ENCODE data around the gene TRPV4.

The TRPV4 gene

DNA sequence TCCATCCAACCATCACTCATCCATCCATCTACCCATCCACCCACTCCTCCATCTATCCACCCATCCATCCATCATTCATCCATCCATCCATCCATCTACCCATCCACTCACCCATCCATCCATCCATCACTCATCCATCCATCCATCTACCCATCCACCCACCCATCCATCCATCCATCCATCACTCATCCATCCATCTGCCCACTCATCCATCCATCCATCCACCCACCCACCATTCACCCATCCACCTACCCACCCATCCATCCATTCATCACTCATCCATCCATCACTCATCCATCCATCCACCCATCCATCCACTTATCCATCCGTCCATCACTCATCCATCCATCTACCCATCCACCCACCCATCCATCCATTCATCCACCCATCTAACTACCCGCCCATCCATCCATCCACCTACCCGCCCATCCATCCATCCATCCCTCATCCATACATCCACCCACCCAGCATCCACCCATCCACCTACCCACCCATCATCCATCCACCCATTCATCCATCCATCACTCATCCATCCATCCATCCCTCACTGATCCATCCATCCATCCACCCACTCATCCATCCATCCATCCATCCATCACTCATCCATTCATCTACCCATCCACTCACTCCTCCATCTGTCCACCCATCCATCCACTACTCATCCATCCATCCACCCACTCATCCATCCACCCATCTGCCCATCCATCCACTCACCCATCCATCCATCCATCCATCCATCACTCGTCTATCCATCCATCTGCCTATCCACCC lies 24.1 kb downstream of the TRPV4 start:
- H3K9me3 Mint-ChIP-seq, result no peaks in the 10 kb centered on the region
- H3K27ac Mint-ChIP-seq, result no peak overlapping the region
- no peaks in the 10 kb centered on the region for H3K4me1 Mint-ChIP-seq
- H3K4me3 Mint-ChIP-seq, result no peak overlapping the region
- H3K36me3 Mint-ChIP-seq, result no peaks in the 10 kb centered on the region
- no peaks in the 10 kb centered on the region for H3K27me3 Mint-ChIP-seq

DNA sequence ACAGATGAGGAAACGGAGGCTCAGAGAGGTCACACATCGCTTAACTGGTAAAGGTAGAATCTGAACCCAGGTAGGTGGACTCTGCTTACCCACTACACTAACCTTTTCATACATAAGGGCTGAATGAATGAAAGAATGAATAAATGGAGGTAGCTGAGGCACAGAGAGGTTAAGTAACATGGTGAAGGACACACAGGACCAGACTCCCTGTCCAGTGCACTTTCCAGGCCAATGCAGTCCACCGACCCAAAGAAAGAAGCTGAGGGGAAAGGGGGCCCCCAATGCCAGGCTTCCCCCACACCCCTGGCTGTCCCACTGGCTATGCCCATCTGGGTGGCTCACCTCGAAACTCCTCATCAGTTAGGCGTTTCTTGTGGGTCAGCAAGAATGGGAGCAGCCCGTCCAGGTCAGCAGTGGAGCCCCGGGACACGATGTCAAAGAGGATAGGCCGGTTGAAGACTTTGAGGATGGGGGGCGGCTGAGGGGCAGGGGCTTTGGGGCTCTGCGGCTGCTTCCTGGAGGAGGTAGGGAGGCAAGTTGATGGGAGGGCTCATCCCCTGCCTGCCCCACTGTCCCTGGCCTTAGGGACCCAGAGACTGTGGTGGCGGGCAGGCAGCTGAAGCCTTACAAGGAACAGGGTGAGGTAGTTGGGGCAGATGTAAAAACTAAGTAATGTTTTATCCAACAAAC lies 25.1 kb downstream of the TRPV4 start:
- Mint-ChIP-seq H3K4me1 (no peaks in the 10 kb centered on the region), H3K9me3 (no peaks in the 10 kb centered on the region), H3K36me3 (no peaks in the 10 kb centered on the region), H3K4me3 (no peak overlapping the region), H3K27me3 (no peaks in the 10 kb centered on the region), H3K27ac (no peak overlapping the region)

DNA sequence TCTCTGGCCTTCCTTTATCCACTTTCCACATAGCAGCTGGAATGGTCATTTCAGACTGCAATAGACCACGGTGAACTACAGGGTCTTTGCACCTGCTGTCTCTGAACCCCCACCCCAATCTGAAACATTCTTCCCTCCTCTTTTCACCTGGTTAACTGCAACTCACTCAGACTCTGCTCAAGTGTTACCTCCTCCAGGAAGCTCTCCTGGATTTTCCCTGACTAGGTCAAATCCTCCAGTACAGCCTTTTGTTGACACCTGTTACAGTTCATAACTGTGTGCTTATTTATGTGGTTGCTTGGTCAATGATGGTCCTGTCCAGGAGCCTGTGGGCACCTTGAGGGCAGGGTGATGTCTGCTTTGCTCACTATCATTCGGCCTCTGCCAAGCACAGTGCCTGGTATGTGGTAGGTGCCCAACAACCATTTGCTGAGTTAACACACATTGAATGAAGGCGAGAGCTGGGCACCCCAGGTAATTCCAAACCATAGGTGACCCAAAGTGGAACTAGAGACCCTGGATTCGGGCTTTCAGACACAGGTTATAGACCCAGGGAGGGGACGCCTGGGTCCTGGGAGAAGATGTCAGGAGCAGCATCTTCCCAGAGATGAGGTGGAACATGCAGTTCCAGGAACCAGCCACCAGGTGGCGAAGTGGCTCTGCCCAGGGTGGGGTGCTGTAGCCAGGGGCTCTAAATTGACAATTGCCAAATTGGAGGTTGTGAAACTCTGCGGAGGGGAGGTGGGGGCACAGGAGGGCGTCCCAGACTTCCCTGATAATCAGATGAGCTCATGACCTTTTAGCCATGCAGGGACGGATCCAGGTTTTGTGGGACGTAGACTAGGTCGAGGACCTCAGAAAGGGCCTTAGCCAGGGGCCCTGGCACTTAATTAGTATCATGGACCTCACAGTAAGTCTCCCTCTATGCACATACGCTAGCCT lies 28.1 kb downstream of the TRPV4 start:
- no peaks in the 10 kb centered on the region for H3K27me3 Mint-ChIP-seq
- no peak overlapping the region for H3K4me3 Mint-ChIP-seq
- H3K9me3 Mint-ChIP-seq, result no peaks in the 10 kb centered on the region
- H3K36me3 Mint-ChIP-seq, result no peaks in the 10 kb centered on the region
- no peak overlapping the region for H3K27ac Mint-ChIP-seq
- no peaks in the 10 kb centered on the region for H3K4me1 Mint-ChIP-seq

DNA sequence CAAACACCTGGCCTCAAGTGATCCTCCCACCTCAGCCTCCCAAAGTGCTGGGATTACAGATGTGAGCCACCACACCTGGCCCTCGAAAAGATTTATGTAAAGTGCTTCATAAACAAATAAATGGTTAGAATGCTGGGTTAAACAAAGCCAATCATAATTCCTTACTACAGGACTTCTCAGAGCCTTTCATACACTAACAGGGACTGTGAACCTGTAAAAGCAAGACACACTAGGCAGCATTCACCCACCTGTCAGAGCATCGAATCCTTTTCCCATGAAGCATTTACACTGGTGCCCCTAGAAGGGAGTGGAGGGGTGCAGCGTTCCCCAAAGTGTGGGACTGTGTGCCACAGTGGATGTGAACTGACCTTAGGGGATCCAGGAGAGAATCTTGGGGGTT lies 29.5 kb downstream of the TRPV4 start:
- H3K27me3 Mint-ChIP-seq, result no peaks in the 10 kb centered on the region
- no peak overlapping the region for H3K4me3 Mint-ChIP-seq
- no peaks in the 10 kb centered on the region for H3K4me1 Mint-ChIP-seq
- no peak overlapping the region for H3K27ac Mint-ChIP-seq
- no peaks in the 10 kb centered on the region for H3K36me3 Mint-ChIP-seq
- H3K9me3 Mint-ChIP-seq, result no peaks in the 10 kb centered on the region

DNA sequence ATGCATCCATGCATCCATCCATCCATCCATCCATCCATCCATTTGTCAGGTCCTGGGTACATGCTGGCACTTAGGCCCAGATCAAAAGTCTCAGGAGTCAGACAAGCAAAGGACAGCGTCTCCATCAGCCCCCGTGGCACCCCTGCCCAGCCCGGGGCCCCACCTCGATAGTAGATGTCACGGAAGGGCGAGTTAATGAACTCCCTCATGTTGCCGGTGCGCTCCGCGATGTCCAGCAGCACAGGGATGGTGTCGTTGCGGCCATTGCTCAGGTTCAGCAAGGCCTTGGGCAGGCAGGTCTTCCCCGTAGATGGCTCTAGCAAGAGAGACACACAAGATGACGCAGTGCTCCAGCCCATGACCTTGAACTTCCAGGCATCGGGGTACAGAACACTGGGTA lies 30.4 kb downstream of the TRPV4 start:
- no peaks in the 10 kb centered on the region for H3K27me3 Mint-ChIP-seq
- H3K4me1 Mint-ChIP-seq, result no peaks in the 10 kb centered on the region
- H3K27ac Mint-ChIP-seq, result no peak overlapping the region
- H3K9me3 Mint-ChIP-seq, result no peaks in the 10 kb centered on the region
- H3K4me3 Mint-ChIP-seq, result no peak overlapping the region
- no peaks in the 10 kb centered on the region for H3K36me3 Mint-ChIP-seq

DNA sequence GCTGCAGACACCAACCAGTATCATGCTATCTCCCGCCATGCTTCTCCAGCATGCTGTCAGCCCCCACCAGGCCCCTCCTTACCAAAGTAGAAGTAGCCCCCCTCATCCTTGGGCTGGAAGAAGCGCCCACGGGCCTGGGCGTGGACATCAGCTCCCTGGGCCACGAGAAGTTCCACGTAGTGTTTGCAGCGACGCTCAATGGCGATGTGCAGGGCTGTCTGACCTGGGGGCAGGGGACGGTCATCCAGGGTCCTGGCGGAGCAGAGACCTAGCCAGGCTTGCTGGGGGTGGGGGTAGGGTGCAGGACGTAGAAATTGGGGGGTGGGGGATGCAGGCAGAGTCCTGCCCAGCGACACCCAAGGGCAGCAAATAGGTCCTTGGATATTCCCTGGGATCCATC lies 32.7 kb downstream of the TRPV4 start:
- no peaks in the 10 kb centered on the region for H3K4me1 Mint-ChIP-seq
- no peaks in the 10 kb centered on the region for H3K9me3 Mint-ChIP-seq
- no peaks in the 10 kb centered on the region for H3K36me3 Mint-ChIP-seq
- H3K27ac Mint-ChIP-seq, result no peak overlapping the region
- H3K4me3 Mint-ChIP-seq, result no peak overlapping the region
- peaks cover 1% of the 10 kb centered on the region for H3K27me3 Mint-ChIP-seq

DNA sequence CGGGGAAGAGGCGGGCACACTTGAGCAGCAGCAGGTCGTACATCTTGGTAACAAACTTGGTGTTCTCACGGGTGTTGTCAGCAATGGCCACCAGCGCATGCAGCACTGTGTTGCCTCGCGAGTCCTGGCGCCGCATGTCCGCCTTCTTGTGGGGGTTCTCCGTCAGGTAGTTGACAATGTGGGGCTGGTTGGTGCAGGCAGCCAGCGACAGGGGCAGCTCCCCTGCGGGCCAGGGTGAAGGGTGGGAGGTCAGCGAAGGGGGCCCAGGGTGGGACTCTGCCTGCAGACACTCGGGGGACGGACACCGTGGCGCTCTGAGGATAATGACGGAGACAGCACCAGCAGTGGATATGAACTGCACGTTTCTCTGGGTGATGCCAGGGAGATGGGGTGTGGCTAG lies 34.5 kb downstream of the TRPV4 start:
- no peak overlapping the region for H3K27ac Mint-ChIP-seq
- peaks cover 3% of the 10 kb centered on the region for H3K27me3 Mint-ChIP-seq
- H3K4me1 Mint-ChIP-seq, result no peaks in the 10 kb centered on the region
- H3K4me3 Mint-ChIP-seq, result no peak overlapping the region
- H3K36me3 Mint-ChIP-seq, result no peaks in the 10 kb centered on the region
- H3K9me3 Mint-ChIP-seq, result no peaks in the 10 kb centered on the region

DNA sequence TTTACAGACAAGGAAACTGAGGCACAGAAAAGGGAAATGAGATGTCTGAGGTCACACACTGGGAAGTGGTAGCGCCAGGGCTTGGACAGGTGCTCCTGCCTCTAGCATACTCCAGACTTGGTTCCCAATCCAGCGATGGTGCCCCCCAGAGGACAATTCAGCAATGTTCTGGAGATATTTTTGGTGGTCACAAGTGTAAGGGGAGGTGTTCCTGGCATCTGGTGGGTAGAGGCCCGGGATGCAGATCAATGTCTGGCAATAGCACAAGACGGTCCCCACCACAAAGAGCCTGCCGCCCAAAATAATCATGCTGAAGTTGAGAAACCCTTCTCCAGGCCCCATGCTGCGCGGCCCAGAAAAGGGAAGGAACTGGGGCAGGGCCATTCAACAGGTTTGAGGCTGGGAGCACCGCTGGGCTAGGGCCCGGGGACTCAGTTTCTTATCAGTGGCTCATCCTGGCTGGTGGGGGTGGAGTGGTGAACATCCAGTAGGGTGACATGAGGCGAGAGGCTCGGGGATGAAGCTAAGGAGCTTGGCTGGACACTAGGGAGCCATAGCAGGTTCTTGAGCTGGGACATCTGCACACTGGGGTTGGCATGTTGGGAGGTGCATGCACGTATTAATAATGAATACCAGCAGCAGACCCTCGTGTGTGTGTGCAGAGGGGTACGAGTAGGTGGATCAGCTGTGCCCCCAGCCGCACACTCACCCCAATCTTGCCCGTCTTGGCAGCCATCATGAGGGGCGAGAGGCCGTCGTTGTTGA lies 35.1 kb downstream of the TRPV4 start:
- Mint-ChIP-seq H3K36me3 (no peaks in the 10 kb centered on the region), H3K4me1 (no peaks in the 10 kb centered on the region), H3K9me3 (no peaks in the 10 kb centered on the region), H3K27me3 (peaks cover 3% of the 10 kb centered on the region), H3K4me3 (no peak overlapping the region), H3K27ac (no peak overlapping the region)

DNA sequence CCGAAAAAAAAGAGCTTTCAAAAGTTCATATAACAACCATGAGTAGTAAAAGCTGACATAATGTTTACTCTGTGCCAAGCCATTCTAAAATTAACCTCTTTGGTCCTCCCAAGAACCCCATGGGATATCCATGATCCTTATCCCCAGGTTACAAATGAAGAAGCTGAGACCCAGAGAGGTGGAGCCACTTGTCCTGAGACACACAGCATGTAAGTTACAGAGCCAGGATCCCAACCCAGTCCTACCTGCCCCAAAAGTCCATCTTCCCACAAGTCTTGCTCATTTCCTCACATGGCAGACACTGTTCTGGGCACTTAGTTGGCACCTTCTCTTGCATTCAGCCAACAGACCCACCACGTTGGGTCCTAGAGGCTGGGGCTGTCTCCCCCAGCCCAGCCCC lies 37.1 kb downstream of the TRPV4 start:
- peaks cover 4% of the 10 kb centered on the region for H3K27me3 Mint-ChIP-seq
- H3K9me3 Mint-ChIP-seq, result no peaks in the 10 kb centered on the region
- no peaks in the 10 kb centered on the region for H3K4me1 Mint-ChIP-seq
- H3K36me3 Mint-ChIP-seq, result no peaks in the 10 kb centered on the region
- no peak overlapping the region for H3K27ac Mint-ChIP-seq
- H3K4me3 Mint-ChIP-seq, result no peak overlapping the region

DNA sequence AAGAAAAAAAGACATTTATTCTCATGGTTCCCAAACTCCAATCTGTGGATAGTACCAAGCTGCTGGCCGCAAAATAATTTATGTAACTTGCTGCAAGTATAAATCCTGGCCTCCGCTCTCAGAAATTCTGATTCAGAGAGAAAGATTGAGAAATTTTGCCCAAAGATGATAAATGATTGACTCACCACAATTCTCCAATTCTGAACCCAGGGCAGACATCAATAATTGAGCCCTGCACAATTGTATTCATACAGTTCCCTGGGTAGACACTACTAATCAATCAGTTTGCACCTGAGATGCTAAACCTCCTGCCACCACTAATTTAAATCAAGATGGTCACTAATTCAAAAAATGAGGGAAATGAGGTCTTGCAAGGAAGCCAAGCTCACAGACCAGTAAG lies 38.2 kb downstream of the TRPV4 start:
- H3K4me1 Mint-ChIP-seq, result no peaks in the 10 kb centered on the region
- H3K9me3 Mint-ChIP-seq, result no peaks in the 10 kb centered on the region

DNA sequence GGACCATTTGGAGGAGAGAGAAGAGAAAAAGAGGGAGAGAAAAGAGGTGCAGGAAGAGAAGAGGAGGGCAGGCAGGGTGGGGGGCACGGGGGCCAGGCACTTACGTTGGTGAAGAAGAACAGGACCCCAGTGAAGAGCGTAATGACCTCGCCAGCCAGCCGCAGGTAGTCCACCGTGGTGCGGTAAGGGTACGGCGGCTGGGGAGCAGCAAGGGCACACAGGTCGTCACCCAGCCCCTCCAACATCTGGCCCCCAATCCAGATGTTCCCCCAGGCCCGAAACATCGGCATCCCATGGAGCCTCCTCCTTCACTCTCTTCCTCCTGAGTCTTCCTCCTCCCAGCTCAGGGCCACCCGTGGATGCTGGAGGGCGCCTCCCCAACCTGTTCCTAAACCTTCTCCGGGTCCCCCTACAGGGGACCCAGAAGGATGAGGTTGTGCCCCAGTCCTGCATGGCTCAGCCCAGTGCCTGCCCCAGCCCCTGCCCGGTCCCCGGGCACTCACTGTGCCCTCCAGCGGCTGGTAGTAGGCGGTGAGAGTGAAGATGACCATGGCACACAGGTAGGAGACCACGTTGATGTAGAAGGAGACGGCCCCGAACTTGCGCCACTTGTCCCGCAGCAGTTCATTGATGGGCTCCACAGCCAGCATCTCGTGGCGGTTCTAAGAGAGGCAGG lies 39.2 kb downstream of the TRPV4 start:
- Mint-ChIP-seq H3K27me3 (peaks cover 4% of the 10 kb centered on the region), H3K27ac (no peak overlapping the region), H3K36me3 (no peaks in the 10 kb centered on the region), H3K9me3 (no peaks in the 10 kb centered on the region), H3K4me1 (no peaks in the 10 kb centered on the region), H3K4me3 (no peak overlapping the region)

More for the DNA sequence above, 38.2 kb downstream of the TRPV4 start:
- no peak overlapping the region for H3K27ac Mint-ChIP-seq
- H3K36me3 Mint-ChIP-seq, result no peaks in the 10 kb centered on the region
- H3K27me3 Mint-ChIP-seq, result peaks cover 4% of the 10 kb centered on the region
- no peak overlapping the region for H3K4me3 Mint-ChIP-seq

DNA sequence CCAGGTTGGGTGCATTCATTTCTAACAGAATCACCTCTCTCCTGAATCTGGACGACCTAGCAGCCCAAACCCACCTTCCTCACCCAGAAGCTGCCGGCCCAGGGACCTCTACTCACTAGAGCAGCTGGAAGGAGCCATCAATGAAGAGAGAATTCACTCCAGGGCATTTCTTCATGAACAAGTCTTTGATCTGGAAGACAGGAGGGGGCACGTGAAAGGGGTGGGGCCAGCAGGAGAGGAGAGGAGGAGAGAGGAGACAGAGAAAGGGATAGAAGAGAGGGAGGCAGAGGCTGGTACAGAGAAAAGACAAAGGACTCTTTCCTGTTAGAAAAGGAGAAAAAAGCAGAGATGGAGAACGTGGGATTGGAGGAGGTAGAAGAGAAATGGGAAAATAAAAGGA lies 39.8 kb downstream of the TRPV4 start:
- peaks cover 4% of the 10 kb centered on the region for H3K27me3 Mint-ChIP-seq
- no peaks in the 10 kb centered on the region for H3K9me3 Mint-ChIP-seq
- no peak overlapping the region for H3K27ac Mint-ChIP-seq
- no peaks in the 10 kb centered on the region for H3K36me3 Mint-ChIP-seq
- H3K4me3 Mint-ChIP-seq, result no peak overlapping the region
- no peaks in the 10 kb centered on the region for H3K4me1 Mint-ChIP-seq

DNA sequence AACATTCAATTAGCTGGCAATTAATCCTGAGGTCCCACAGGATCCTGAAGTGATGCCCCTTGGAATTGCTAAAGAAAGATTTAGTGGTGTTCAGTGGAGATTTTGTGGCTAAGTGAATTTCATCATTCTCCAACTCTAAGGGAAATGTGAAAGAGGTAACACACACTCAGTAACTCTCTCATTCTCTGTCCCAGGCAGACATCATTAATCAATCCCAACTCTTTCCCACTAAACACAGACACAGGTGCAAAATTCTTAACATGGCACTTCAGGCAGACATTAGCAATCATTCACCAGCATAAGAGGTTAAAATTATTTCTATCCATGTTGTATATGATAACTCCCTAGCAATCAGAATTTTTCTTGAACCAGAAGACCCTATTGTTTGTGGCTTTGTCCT lies 40.2 kb downstream of the TRPV4 start:
- no peaks in the 10 kb centered on the region for H3K4me1 Mint-ChIP-seq
- peaks cover 4% of the 10 kb centered on the region for H3K27me3 Mint-ChIP-seq
- no peaks in the 10 kb centered on the region for H3K9me3 Mint-ChIP-seq
- no peak overlapping the region for H3K4me3 Mint-ChIP-seq
- no peak overlapping the region for H3K27ac Mint-ChIP-seq
- no peaks in the 10 kb centered on the region for H3K36me3 Mint-ChIP-seq

DNA sequence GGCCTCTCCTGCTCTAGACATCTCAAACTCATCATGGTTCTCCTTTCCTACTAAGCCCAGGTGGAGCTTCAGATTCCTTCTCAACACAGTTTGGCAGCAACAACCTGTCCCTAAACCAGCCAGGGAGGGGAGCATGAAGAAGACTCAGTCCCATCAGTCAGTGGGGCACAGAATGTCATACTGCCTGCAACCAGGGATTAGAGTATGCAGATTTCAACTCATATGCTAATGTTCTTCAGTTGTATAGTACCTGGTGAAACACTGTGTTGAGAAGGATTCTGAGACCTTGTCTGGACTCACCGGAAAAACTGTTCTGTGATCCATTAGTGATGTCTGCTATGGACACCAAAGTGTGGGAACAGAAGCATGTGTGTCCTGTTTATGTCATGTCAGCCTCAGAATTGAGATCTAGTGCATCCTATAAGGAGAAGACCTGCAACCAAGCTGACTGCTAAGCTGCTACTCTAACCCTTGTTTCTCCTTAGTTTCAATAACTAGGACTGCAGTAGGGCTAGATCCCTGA lies 43.6 kb downstream of the TRPV4 start:
- H3K27me3 Mint-ChIP-seq, result peaks cover 1% of the 10 kb centered on the region
- H3K4me3 Mint-ChIP-seq, result no peak overlapping the region
- no peaks in the 10 kb centered on the region for H3K36me3 Mint-ChIP-seq
- H3K27ac Mint-ChIP-seq, result no peak overlapping the region
- H3K9me3 Mint-ChIP-seq, result no peaks in the 10 kb centered on the region
- H3K4me1 Mint-ChIP-seq, result no peaks in the 10 kb centered on the region

DNA sequence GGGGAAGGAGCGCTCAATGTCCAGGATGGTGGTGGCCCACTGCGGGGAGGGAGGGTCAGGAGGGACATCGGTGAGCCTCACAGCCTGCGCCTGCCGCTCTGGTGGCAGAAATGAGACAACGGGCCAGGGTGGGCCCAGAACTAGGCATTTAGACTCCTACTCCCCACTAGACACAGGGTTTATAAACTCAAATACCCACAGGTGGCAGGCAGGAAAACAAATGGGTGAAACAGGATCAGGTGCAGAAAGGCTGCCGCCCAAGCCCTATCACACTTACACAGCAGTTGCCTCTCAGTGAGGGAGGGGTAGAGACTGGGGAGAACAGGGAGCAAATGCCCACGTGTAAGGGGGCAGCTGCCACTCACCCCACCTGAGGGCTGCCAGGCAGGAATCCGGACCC lies 46.4 kb downstream of the TRPV4 start:
- Mint-ChIP-seq H3K27ac (no peak overlapping the region), H3K9me3 (no peaks in the 10 kb centered on the region), H3K4me1 (no peaks in the 10 kb centered on the region), H3K4me3 (no peak overlapping the region), H3K27me3 (no peaks in the 10 kb centered on the region), H3K36me3 (no peaks in the 10 kb centered on the region)

Measured in activated naive CD4-positive, alpha-beta T cell treated with anti-CD3 and anti-CD28 coated beads, Interleukin-2, amount 50 U/mL, for 24 hours (primary cell).